H1 (cell line): ENCODE data around the gene STIM1. TPM values are rescaled to one million over a fixed set of nuclear protein-coding genes. Genes with fewer than 3 reads are reported as not detected.
A peak's percentile ranks its signal among the peaks of the same experiment; 100 is the strongest.

ENCODE experiments used
- ATF2 ChIP-seq: IDR thresholded peaks from 2 replicates; pipeline ENCODE4 v1.6.1; 2012; ENCODE audit warnings: low read length, inconsistent platforms
- CBX5 ChIP-seq: fragments of 300-800, 300-1000 bp; sonication (generic); IDR thresholded peaks from 2 replicates; pipeline ENCODE4 v1.7.1; 2016; ENCODE audit warnings: antibody characterized with exemption, low read length, low read depth
- CHD1 ChIP-seq: IDR thresholded peaks from 2 replicates; pipeline ENCODE4 v1.6.1; 2012; ENCODE audit warnings: low read depth, low read length, improper control_type of control experiment
- CHD2 ChIP-seq: IDR thresholded peaks from 2 replicates; pipeline ENCODE4 v1.6.1; 2012; ENCODE audit warnings: low read length, improper control_type of control experiment
- CREB1 ChIP-seq: IDR thresholded peaks from 2 replicates; pipeline ENCODE4 v1.6.1; 2012; ENCODE audit warnings: inconsistent platforms
- CTBP2 ChIP-seq: IDR thresholded peaks from 2 replicates; pipeline ENCODE4 v1.7.0; 2011; ENCODE audit warnings: borderline replicate concordance, mild to moderate bottlenecking, moderate library complexity, mixed read lengths, low read length; ENCODE audit not compliant: insufficient read depth, insufficient read length
- EGR1 ChIP-seq: IDR thresholded peaks from 2 replicates; pipeline ENCODE4 v1.6.1; 2011; ENCODE audit warnings: low read depth, low read length, borderline replicate concordance
- EP300 ChIP-seq, 2 experiments: IDR thresholded peaks; 1 replicate in 1 of 2; 2 replicates in 1 of 2; pipeline ENCODE4 v1.6.1; 2011 to 2012; ENCODE audit warnings: low read depth in 2 of 2, low read length in 2 of 2, mild to moderate bottlenecking in 2 of 2, borderline replicate concordance in 1 of 2, inconsistent platforms in 1 of 2, moderate library complexity in 1 of 2
- HDAC2 ChIP-seq, 2 experiments: fragments of 300-600 bp in 1 of 2; sonication (generic) in 1 of 2; IDR thresholded peaks; 2 replicates each; pipeline ENCODE4 v1.6.1; 2011 to 2012; ENCODE audit warnings: low read depth in 2 of 2, low read length in 2 of 2, mild to moderate bottlenecking in 2 of 2, moderate library complexity in 2 of 2, borderline replicate concordance in 1 of 2, inconsistent platforms in 1 of 2
- KDM4A ChIP-seq: IDR thresholded peaks from one replicate; pipeline ENCODE4 v1.7.1; 2012; ENCODE audit warnings: low read depth, mild to moderate bottlenecking, moderate library complexity, low read length, inconsistent platforms; ENCODE audit not compliant: severe bottlenecking
- NRF1 ChIP-seq: IDR thresholded peaks from 2 replicates; pipeline ENCODE4 v1.6.1; 2011; ENCODE audit warnings: mild to moderate bottlenecking, low read depth, low read length, improper control_type of control experiment
- PHF8 ChIP-seq: fragments of 200-600 bp; sonication (generic); conservative IDR thresholded peaks from 2 replicates; pipeline ENCODE4 v1.7.1; 2012; ENCODE audit warnings: low read depth, mild to moderate bottlenecking, inconsistent platforms, low read length, moderate library complexity
- RAD21 ChIP-seq, 2 experiments: IDR thresholded peaks in 1 of 2; conservative IDR thresholded peaks in 1 of 2; 2 replicates each; pipeline ENCODE4 v1.6.1; 2011; ENCODE audit warnings: low read depth in 2 of 2, low read length in 2 of 2, improper control_type of control experiment in 1 of 2, inconsistent platforms in 1 of 2, mild to moderate bottlenecking in 1 of 2, moderate library complexity in 1 of 2
- RBBP5 ChIP-seq: IDR thresholded peaks from 2 replicates; pipeline ENCODE4 v1.7.1; 2012; ENCODE audit warnings: low read depth, mild to moderate bottlenecking, inconsistent platforms, low read length, moderate library complexity, borderline replicate concordance
- RNF2 ChIP-seq: fragments of 200-900, 300-1000 bp; sonication (generic); IDR thresholded peaks from 2 replicates; pipeline ENCODE4 v1.7.1; 2016; ENCODE audit warnings: borderline replicate concordance, low read depth, mild to moderate bottlenecking, antibody characterized with exemption, low read length; ENCODE audit not compliant: poor library complexity, severe bottlenecking; ENCODE audit errors: missing control alignments
- SIX5 ChIP-seq: IDR thresholded peaks from 2 replicates; pipeline ENCODE4 v1.6.1; 2011; ENCODE audit warnings: mild to moderate bottlenecking, low read depth, low read length
- SP2 ChIP-seq: IDR thresholded peaks from 2 replicates; pipeline ENCODE4 v1.6.1; 2012; ENCODE audit warnings: mild to moderate bottlenecking, low read length, inconsistent platforms
- TAF7 ChIP-seq: optimal IDR thresholded peaks from 2 replicates; pipeline ENCODE3; 2011; ENCODE audit warnings: low read depth, mild to moderate bottlenecking, inconsistent platforms, low read length, moderate library complexity, borderline replicate concordance
- YY1 ChIP-seq: IDR thresholded peaks from 2 replicates; pipeline ENCODE4 v1.6.1; 2011; ENCODE audit warnings: low read depth, mild to moderate bottlenecking, low read length
- polyA plus RNA-seq, 7 experiments: library from polyadenylated mRNA; depleted of rRNA in 3 of 7; stranded (reverse) in 5 of 7; unstranded in 2 of 7; fragments of >200 nt in 5 of 7; fragments of 200-250 nt in 2 of 7; gene quantifications; 1 replicate in 5 of 7; 2 replicates in 1 of 7; 4 replicates in 1 of 7; pipeline versions ENCODE4 v1.2.1 to v1.2.3, GENCODE V29; 2011 to 2013; ENCODE audit warnings: missing spikeins in 2 of 7, mixed read lengths in 2 of 7
- total RNA-seq: library from RNA; stranded (reverse); fragmentation: NEBNext Ultra II Directional; extraction: Animal tissue kit (Norgen Biotek cat#: 25700); gene quantifications from 2 replicates; pipeline ENCODE4 v1.2.1, GENCODE V29; 2021
- TF ChIP-seq, protein P1 (sequence below): IDR thresholded peaks from 2 replicates; pipeline ENCODE4 v1.6.1; 2012; ENCODE audit warnings: inconsistent platforms

STIM1 gene
- total and polyA plus RNA-seq, 2 of the 8 experiments (the other 6 are each of a cell fraction or from before 2014, with no cell fraction given), result 11.1 to 12.2 TPM

DNA sequence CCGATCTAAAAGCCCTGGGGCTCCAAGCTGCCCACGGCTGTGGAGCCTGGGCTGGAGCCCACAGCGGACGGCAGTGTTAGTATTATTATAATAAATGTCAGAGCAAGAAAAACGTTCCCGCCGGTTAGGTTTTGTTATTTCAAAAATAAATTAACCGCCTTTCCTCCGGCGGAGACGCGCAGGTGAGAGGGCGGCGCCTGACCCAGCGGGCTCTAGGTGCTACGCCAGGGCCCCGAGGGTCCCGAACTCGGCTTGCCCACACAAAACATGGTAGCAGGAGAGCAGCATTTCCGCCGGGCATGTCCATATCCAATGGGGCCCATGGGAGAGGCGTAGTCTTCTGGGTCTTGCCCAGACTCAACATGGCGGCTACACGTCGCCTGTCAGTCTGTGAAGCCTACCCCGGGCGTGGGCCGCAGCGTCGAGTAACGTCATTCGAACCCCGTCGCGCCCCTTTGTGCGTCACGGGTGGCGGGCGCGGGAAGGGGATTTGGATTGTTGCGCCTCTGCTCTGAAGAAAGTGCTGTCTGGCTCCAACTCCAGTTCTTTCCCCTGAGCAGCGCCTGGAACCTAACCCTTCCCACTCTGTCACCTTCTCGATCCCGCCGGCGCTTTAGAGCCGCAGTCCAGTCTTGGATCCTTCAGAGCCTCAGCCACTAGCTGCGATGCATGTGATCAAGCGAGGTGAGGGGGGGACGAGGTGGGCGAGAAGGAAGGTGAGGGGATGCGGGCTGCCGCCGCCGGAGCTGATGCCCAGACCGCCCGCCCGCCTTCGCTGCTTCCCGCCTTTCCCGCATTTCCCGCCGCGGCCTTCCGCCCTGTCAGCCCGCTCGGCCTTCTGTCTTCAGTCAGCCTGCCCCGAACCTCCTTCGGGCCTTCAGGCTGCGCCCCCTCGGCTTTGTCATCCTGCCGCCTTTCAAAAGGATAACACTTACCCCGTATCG lies 239.2 kb downstream of the STIM1 start, which contains the start of gene RRM1 (continued):
- TF ChIP-seq RAD21 (IDR thresholded peaks at IDR 0.05 in 1 of 2, conservative IDR thresholded peaks at IDR 0.05 in 1 of 2; ENCODE audit: low read depth in 2 of 2, low read length in 2 of 2) (no peak), KDM4A (peak; percentile 94), EP300 (IDR thresholded peaks at IDR 0.05; ENCODE audit: borderline replicate concordance in 1 of 2, low read depth in 2 of 2, low read length in 2 of 2) (peak in 1 of 2 experiments; percentile 46; a peak in 1 of 3 replicates), SIX5 (peak; percentile 67), HDAC2 (IDR thresholded peaks at IDR 0.05; ENCODE audit: borderline replicate concordance in 1 of 2, low read depth in 2 of 2, low read length in 2 of 2) (peak; percentile 54 to 94; a peak in 3 of 4 replicates), NRF1 (no peak), CBX5 (no peak), PHF8 (peak; percentile 63; the same call in 1 of the 2 replicates), CTBP2 (no peak), CHD1 (no peak), RNF2 (no peak), SP2 (no peak), RBBP5 (no peak; the same call in 1 of the 2 replicates), ATF2 (peak; percentile 82), EGR1 (peak; percentile 76; the same call in 1 of the 2 replicates), TAF7 (no peak), CREB1 (peak; percentile 100), CHD2 (peak; percentile 73), YY1 (peak; percentile 100)
- TF ChIP-seq, protein P1, sequence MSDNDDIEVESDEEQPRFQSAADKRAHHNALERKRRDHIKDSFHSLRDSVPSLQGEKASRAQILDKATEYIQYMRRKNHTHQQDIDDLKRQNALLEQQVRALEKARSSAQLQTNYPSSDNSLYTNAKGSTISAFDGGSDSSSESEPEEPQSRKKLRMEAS, result peak; percentile 76
